Loucy (cell line): ENCODE measurements around the gene C1orf232.

Experiments
- CTCF ChIP-seq: fragments of 200-600 bp; sonication (generic); conservative IDR thresholded peaks from 2 replicates; pipeline ENCODE4 v1.5.1; 2014; ENCODE audit warnings: mild to moderate bottlenecking, antibody characterized with exemption, low read length
- EZH2phosphoT487 ChIP-seq: fragments of 200-600 bp; IDR thresholded peaks from 2 replicates; pipeline ENCODE4 v1.6.1; 2018; ENCODE audit warnings: antibody characterized with exemption, mild to moderate bottlenecking, moderate library complexity, borderline replicate concordance

GRCh38 chr1:26138974-26139558 is 29.7 kb downstream of the C1orf232 start:
- TF ChIP-seq CTCF (no peak), EZH2phosphoT487 (no peak)
